GM12878 (cell line): ENCODE measurements around the gene STXBP4. TPM values are rescaled to one million over a fixed set of nuclear protein-coding genes. Genes with fewer than 3 reads are reported as not detected.

ENCODE experiments used
- ATAC-seq: fragments of 200-7000 bp; cut with Tn5 transposase; 3 replicates; pipeline ENCODE4 v1.9.1; 2020; ENCODE audit warnings: mild to moderate bottlenecking, moderate library complexity
- BruUV-seq: library from RNA; stranded (reverse); fragments of 400-500 nt; replicated peaks from 2 replicates; lab custom pipeline; 2021; lab: Mats Ljungman, UMichigan
- CTCF ChIA-PET: fragments of 300-600 bp; sonication (Branson Sonifier 250); formaldehyde crosslinking; extraction: SDS; loops from one replicate; lab custom pipeline; 2021; ENCODE audit warnings: inconsistent platforms; lab: Yijun Ruan, JAX
- POLR2A ChIA-PET: fragments of 350-600 bp; formaldehyde crosslinking; extraction: SDS; loops from one replicate; lab custom pipeline; 2021; ENCODE audit warnings: inconsistent platforms; lab: Charles Lee
- RAD21 ChIA-PET: fragments of 300-600 bp; sonication (Branson Sonifier 250); formaldehyde crosslinking; loops from one replicate; lab custom pipeline; 2023; ENCODE audit warnings: antibody characterized with exemption; ENCODE audit not compliant: unreplicated experiment; lab: Charles Lee
- SMC1A ChIA-PET: fragments of 300-600 bp; sonication (Branson Sonifier 250); formaldehyde crosslinking; loops from one replicate; lab custom pipeline; 2023; ENCODE audit not compliant: unreplicated experiment, uncharacterized antibody; lab: Charles Lee
- DNase-seq: peaks from one replicate; pipeline ENCODE4 v3.0.0-alpha.2; 2011; ENCODE audit warnings: low read depth, low spot score
- FAIRE-seq: peaks from 3 replicates; lab custom pipeline; 2011; peaks lifted over from hg19 to GRCh38; lab: Jason Lieb, UNC
- H2AFZ ChIP-seq: 2 replicates; pipeline ENCODE4 v1.6.0; 2011; ENCODE audit warnings: low read depth, low read length, control low read depth; ENCODE audit not compliant: control insufficient read depth
- H3K27ac ChIP-seq: 2 replicates; pipeline ENCODE4 v1.5.1; 2011; ENCODE audit warnings: control low read depth; ENCODE audit not compliant: control insufficient read depth, insufficient read depth
- H3K27me3 ChIP-seq, 2 experiments: replicated peaks in 1 of 2; 2 replicates each; pipeline versions ENCODE4 v1.6.0 to v1.6.1; 2011; ENCODE audit warnings: low read length in 1 of 2; ENCODE audit not compliant: control insufficient read depth in 2 of 2, insufficient read depth in 2 of 2
- H3K36me3 ChIP-seq, 2 experiments: 2 replicates each; pipeline ENCODE4 v1.5.1; 2011; ENCODE audit warnings: low read length in 1 of 2; ENCODE audit not compliant: control insufficient read depth in 2 of 2, insufficient read depth in 2 of 2
- H3K4me1 ChIP-seq: 2 replicates; pipeline ENCODE4 v1.6.1; 2011; ENCODE audit warnings: mild to moderate bottlenecking, low read length, moderate library complexity, mixed read lengths; ENCODE audit not compliant: control insufficient read depth, insufficient read depth
- H3K4me2 ChIP-seq: 2 replicates; pipeline ENCODE4 v1.6.0; 2011; ENCODE audit warnings: control low read depth; ENCODE audit not compliant: control insufficient read depth, insufficient read depth
- H3K4me3 ChIP-seq: fragments of 200-600 bp; sonication (generic); 2 replicates; pipeline ENCODE4 v1.5.1; 2016
- H3K79me2 ChIP-seq: 2 replicates; pipeline ENCODE4 v1.6.0; 2011; ENCODE audit warnings: low read length; ENCODE audit not compliant: control insufficient read depth, insufficient read depth
- H3K9ac ChIP-seq: 2 replicates; pipeline ENCODE4 v1.8.0; 2011; ENCODE audit warnings: low read length, control low read depth, mixed read lengths; ENCODE audit not compliant: control insufficient read depth, insufficient read depth
- H3K9me3 ChIP-seq: replicated peaks from 3 replicates; pipeline ENCODE4 v1.5.1; 2011; ENCODE audit warnings: mild to moderate bottlenecking, low read length; ENCODE audit not compliant: control insufficient read depth, insufficient read depth
- H4K20me1 ChIP-seq: 2 replicates; pipeline ENCODE4 v1.6.0; 2011; ENCODE audit not compliant: control insufficient read depth, insufficient read depth
- CHD4 ChIP-seq: fragments of 200-600 bp; sonication (generic); IDR thresholded peaks from 2 replicates; pipeline ENCODE4 v1.6.1; 2016; ENCODE audit warnings: mild to moderate bottlenecking
- GATAD2B ChIP-seq: fragments of 450-650 bp; conservative IDR thresholded peaks from 2 replicates; pipeline ENCODE4 v1.6.1; 2017; ENCODE audit warnings: low read depth, mild to moderate bottlenecking, moderate library complexity
- HCFC1 ChIP-seq: fragments of 150-350 bp; IDR thresholded peaks from 2 replicates; pipeline ENCODE4 v1.6.1; 2014; ENCODE audit warnings: low read length
- PML ChIP-seq: IDR thresholded peaks from 2 replicates; pipeline ENCODE4 v1.6.1; 2012; ENCODE audit warnings: low read length, inconsistent platforms
- ZNF592 ChIP-seq: fragments of 450-650 bp; IDR thresholded peaks from 2 replicates; pipeline ENCODE4 v1.6.1; 2017; ENCODE audit warnings: mild to moderate bottlenecking, moderate library complexity
- ZNF622 ChIP-seq: fragments of 450-650 bp; IDR thresholded peaks from 2 replicates; pipeline ENCODE4 v1.6.1; 2017; ENCODE audit warnings: mild to moderate bottlenecking, inconsistent platforms
- ZSCAN29 ChIP-seq: fragments of 450-650 bp; IDR thresholded peaks from 2 replicates; pipeline ENCODE4 v1.6.1; 2017; ENCODE audit warnings: mild to moderate bottlenecking, moderate library complexity
- WGBS: methylation state at CpG from one replicate; pipeline ENCODE4 v1.1.6; 2016; ENCODE audit warnings: low lambda C conversion rate; ENCODE audit not compliant: insufficient replicate concordance, insufficient coverage; ENCODE audit errors: missing lambda C conversion rate; 5-methylcytosine and 5-hydroxymethylcytosine counted together
- in situ Hi-C: fragments of 300-500 bp; cut with MboI; formaldehyde crosslinking; loops from 9 replicates; pipeline ENCODE4 v1.14.3; 2018; ENCODE audit warnings: mixed read lengths
- intact Hi-C: fragments of 100-400 bp; cut with micrococcal nuclease; formaldehyde crosslinking; loops from one replicate; pipeline ENCODE4 v1.14.2; 2022; ENCODE audit not compliant: unreplicated experiment
- polyA plus RNA-seq, 11 experiments: library from polyadenylated mRNA; depleted of rRNA in 4 of 11; unstranded in 6 of 11; stranded (reverse) in 5 of 11; fragments of >200 nt; fragmentation: Nextera tagmentation in 4 of 11; fragmentation: Illumina TruSeq in 1 of 11; extraction: Ambion mirVana in 4 of 11; extraction: Trizol in 1 of 11; gene quantifications; 1 replicate in 1 of 11; 2 replicates in 10 of 11; pipeline versions ENCODE4 v1.2.1 to v1.2.3, GENCODE V29; 2011 to 2016; ENCODE audit warnings: inconsistent platforms in 2 of 11, missing spikeins in 2 of 11, low read depth in 1 of 11
- total RNA-seq, 4 experiments: library from RNA; depleted of rRNA in 3 of 4; stranded (reverse); fragments of >200 nt in 3 of 4; fragmentation: Illumina TruSeq in 1 of 4; extraction: Trizol in 1 of 4; gene quantifications; 2 replicates each; pipeline versions ENCODE4 v1.2.1 to v1.2.3, GENCODE V29; 2013 to 2021

Gene STXBP4
- total and polyA plus RNA-seq, 10 of the 15 experiments (the other 5 are each of a cell fraction or from before 2014, with no cell fraction given) = 4.3 to 11.0 (median 6.7) TPM

GRCh38 chr17:54933921-54934320 is 34.6 kb upstream of the STXBP4 start:
- Histone ChIP-seq H4K20me1 (no peaks in the 10 kb centered on the region), H3K79me2 (no peaks in the 10 kb centered on the region), H3K9ac (no peak overlapping the region), H3K9me3 (no peaks in the 10 kb centered on the region), H3K27me3 (no peaks in the 10 kb centered on the region), H3K4me1 (no peaks in the 10 kb centered on the region), H2AFZ (no peak overlapping the region), H3K27ac (no peak overlapping the region), H3K4me3 (no peak overlapping the region), H3K4me2 (no peak overlapping the region), H3K36me3 (no peaks in the 10 kb centered on the region)
- POLR2A ChIA-PET = no interaction called here
- FAIRE-seq (no peak), ATAC-seq (no peak), DNase-seq (no peak)
- no peak for TF ChIP-seq GATAD2B
- no peak for TF ChIP-seq PML
- no peak for TF ChIP-seq ZSCAN29
- no peak for TF ChIP-seq ZNF592
- TF ChIP-seq HCFC1 = no peak
- TF ChIP-seq ZNF622 = no peak
- TF ChIP-seq CHD4 = no peak
- RAD21 ChIA-PET = no interaction called here
- WGBS = 69% methylated on average over 3 of the region's 3 CpGs
- SMC1A ChIA-PET = no interaction called here
- CTCF ChIA-PET = interaction anchor here (0.9 kb wide), 1 partner anchor 61 kb away, joined by 3 read pairs; no protein-coding TSS in a partner anchor
- intact Hi-C loops = no loop called here
- in situ Hi-C loops = no loop called here
- BruUV-seq = no TSS peak
